GM19438 (cell line): ENCODE measurements around the gene CCS.
A peak's percentile ranks its signal among the peaks of the same experiment; 100 is the strongest.
"Not testable (repeated sequence)": the region's sequence is repeated elsewhere in the genome, so short reads cannot be mapped to it uniquely, and the experiment has no call there.

Experiments used
- ATAC-seq: cut with Tn5 transposase; IDR thresholded peaks from one replicate; pipeline ENCODE4 v1.9.1; 2021; ENCODE audit warnings: low read depth; ENCODE audit not compliant: unreplicated experiment

CCS gene

GRCh38 chr11:66586136-66586535 lies 6.8 kb upstream of the CCS start:
- ATAC-seq = no peak

- ATAC-seq = not testable (repeated sequence)
Measured at GRCh38 chr11:66589315-66589714, 3.7 kb upstream of the CCS start.

GRCh38 chr11:66589996-66590675 lies 2.8 kb upstream of the CCS start:
- ATAC-seq = no peak

- ATAC-seq = no peak
Measured at GRCh38 chr11:66591175-66591574, 1.8 kb upstream of the CCS start.

GRCh38 chr11:66593303-66593635 lies 284 bp downstream of the CCS start:
- ATAC-seq = peak; percentile 19

GRCh38 chr11:66593650-66594049 lies 665 bp downstream of the CCS start:
- no peak for ATAC-seq

- no peak for ATAC-seq
Measured at GRCh38 chr11:66595245-66595904, 2.4 kb downstream of the CCS start.

GRCh38 chr11:66598993-66599392 lies 6.0 kb downstream of the CCS start:
- ATAC-seq = no peak

- no peak for ATAC-seq
Measured at GRCh38 chr11:66600219-66600618, 7.2 kb downstream of the CCS start.

GRCh38 chr11:66600631-66601233 lies 7.7 kb downstream of the CCS start:
- no peak for ATAC-seq

GRCh38 chr11:66603072-66603471 lies 10.1 kb downstream of the CCS start:
- ATAC-seq = no peak

GRCh38 chr11:66604155-66604554 lies 11.2 kb downstream of the CCS start:
- no peak for ATAC-seq

GRCh38 chr11:66606608-66607007 lies 13.6 kb downstream of the CCS start:
- ATAC-seq = not testable (repeated sequence)

- ATAC-seq = no peak
Measured at GRCh38 chr11:66607126-66607834, 14.3 kb downstream of the CCS start.

GRCh38 chr11:66609721-66610617 lies 17.0 kb downstream of the CCS start:
- no peak for ATAC-seq

- ATAC-seq = no peak
Measured at GRCh38 chr11:66612458-66612857, 19.5 kb downstream of the CCS start.

GRCh38 chr11:66614073-66614472 lies 21.1 kb downstream of the CCS start:
- ATAC-seq = no peak

GRCh38 chr11:66616379-66617154 lies 23.6 kb downstream of the CCS start, which contains the start of gene RBM14:
Gene RBM14 (plus strand): TSS chr11:66616630. CDS start chr11:66616721, 91 bp downstream.
- peak; percentile 82 for ATAC-seq

- ATAC-seq = no peak
Measured at GRCh38 chr11:66617155-66617834, 24.3 kb downstream of the CCS start.
